NCI-H1694 treated with DMSO at 0.1 percent for 48 hours (cell line): ENCODE data around the gene ENPEP.
"Not testable (repeated sequence)": the region's sequence is repeated elsewhere in the genome, so short reads cannot be mapped to it uniquely, and the experiment has no call there.

Source experiments
- DNase-seq: peaks from one replicate; lab custom pipeline; 2025; lab: John Stamatoyannopoulos, UW

ENPEP gene, protein sequence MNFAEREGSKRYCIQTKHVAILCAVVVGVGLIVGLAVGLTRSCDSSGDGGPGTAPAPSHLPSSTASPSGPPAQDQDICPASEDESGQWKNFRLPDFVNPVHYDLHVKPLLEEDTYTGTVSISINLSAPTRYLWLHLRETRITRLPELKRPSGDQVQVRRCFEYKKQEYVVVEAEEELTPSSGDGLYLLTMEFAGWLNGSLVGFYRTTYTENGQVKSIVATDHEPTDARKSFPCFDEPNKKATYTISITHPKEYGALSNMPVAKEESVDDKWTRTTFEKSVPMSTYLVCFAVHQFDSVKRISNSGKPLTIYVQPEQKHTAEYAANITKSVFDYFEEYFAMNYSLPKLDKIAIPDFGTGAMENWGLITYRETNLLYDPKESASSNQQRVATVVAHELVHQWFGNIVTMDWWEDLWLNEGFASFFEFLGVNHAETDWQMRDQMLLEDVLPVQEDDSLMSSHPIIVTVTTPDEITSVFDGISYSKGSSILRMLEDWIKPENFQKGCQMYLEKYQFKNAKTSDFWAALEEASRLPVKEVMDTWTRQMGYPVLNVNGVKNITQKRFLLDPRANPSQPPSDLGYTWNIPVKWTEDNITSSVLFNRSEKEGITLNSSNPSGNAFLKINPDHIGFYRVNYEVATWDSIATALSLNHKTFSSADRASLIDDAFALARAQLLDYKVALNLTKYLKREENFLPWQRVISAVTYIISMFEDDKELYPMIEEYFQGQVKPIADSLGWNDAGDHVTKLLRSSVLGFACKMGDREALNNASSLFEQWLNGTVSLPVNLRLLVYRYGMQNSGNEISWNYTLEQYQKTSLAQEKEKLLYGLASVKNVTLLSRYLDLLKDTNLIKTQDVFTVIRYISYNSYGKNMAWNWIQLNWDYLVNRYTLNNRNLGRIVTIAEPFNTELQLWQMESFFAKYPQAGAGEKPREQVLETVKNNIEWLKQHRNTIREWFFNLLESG

DNA sequence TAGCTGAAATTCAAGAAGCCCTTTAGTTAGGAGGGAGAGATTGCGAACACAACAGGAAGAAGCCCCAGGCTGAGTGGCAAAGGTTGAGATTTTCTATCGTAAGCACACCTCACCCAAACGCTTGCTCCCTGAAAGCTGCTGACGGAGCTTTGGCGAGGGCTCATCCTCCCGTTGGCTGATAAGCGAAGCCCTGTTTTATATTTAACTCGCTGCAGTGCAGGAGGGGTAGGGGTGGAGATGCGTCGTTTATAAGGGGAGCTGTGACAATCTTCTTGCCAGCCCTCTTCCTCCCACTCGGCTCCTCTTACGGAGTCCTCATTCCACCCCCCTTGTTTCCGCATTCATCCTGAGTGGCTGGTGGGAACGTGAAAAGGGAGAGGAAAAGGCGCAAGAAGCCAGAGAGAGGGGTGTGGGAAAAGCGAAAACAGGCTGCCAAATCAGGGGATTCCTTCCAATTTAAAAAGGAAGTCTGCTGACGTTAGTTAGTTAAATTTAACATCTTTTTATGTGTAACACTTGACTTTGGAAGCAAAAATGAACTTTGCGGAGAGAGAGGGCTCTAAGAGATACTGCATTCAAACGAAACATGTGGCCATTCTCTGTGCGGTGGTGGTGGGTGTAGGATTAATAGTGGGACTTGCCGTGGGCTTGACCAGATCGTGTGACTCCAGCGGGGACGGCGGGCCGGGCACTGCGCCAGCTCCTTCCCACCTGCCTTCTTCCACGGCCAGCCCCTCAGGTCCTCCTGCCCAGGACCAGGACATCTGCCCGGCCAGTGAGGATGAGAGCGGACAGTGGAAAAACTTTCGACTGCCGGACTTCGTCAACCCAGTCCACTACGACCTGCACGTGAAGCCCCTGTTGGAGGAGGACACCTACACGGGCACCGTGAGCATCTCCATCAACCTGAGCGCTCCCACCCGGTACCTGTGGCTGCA lies at the start of gene ENPEP:
Gene ENPEP (plus strand): TSS at position 275 of the 938 bp plus-strand sequence. CDS start 260 bp downstream, at position 535.
- no peak for DNase-seq

GRCh38 chr4:110431805-110432204 lies 44.1 kb upstream of the ENPEP start:
- not testable (repeated sequence) for DNase-seq

GRCh38 chr4:110437292-110437691 lies 38.7 kb upstream of the ENPEP start:
- not testable (repeated sequence) for DNase-seq

DNA sequence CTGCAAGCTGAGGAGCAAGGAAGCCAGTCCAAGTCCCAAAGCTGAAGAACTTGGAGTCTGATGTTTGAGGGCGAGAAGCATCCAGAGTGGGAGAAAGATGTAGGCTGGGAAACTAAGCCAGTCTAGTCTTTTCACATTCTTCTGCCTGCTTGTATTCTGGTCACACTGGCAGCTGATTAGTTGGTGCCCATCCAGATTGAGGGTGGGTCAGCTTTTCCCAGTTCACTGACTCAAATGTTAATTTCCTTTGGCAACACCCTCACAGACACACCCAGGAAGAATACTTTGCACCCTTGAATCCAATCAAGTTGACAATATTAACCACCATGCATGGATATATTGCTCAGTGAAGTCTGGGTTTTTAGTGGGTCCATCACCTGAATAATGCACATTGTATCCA lies 36.7 kb upstream of the ENPEP start:
- DNase-seq = not testable (repeated sequence)

DNA sequence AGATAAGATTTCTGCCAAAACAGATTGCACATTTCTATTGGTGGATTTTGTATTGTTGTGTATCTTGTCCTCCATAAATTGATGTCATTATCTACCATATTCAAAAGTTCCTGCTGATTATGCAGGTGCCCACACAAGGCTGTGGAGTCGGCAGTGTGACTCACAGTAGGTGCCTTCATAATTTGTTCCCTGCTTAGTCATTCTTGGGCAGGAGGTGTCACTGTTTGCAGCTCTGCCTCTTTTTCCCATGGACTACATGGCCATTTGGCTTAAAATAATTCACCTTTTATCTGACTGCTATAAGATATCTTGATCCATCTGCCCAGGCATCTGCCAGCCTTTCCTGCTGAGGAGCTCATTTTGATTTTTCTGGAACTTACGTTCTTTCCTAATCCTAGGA lies 33.6 kb upstream of the ENPEP start:
- DNase-seq = no peak

- no peak for DNase-seq
Observed at GRCh38 chr4:110442788-110443187, 33.2 kb upstream of the ENPEP start.

DNA sequence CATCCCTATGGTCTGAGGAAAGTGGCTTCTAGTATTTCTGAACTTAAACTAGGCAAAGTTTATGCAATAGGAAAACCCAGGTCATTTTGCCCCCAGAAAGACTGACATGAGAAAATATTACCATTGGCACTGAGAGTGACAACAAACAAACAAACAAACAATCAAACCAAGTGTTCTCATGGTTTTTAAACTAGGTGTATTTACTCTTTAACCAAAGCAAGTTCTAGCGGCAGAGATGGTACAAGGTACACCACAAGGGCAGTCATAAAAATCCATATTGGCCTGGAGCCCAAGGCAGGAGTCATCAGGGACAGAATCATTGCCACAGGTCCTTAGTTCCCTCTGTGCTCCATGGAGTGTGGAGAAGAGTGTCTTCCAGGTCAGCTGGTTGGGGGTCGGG lies 26.0 kb upstream of the ENPEP start:
- no peak for DNase-seq

DNA sequence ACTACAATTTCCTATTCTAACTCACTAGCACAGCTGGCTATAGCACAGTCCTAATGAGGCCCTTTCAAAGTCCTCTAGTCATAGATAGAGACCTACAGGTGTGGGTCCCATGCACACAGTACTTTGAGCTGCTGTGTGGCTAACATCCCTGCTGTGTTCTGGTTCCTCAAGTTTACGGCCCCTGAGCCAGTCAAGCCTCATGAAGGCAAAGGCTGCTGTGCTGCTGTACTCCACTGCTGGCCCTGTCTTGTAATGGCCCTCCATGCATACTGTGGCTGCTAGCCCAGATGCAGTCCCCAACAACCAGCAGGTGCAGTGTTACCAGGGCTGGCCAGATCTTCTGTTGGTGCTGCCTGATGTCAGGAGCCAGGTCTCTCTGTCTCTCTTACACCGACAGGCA lies 23.4 kb upstream of the ENPEP start:
- DNase-seq = no peak

GRCh38 chr4:110454441-110454840 lies 21.5 kb upstream of the ENPEP start:
- DNase-seq = no peak

GRCh38 chr4:110458494-110459266 lies 17.3 kb upstream of the ENPEP start:
- no peak for DNase-seq

DNA sequence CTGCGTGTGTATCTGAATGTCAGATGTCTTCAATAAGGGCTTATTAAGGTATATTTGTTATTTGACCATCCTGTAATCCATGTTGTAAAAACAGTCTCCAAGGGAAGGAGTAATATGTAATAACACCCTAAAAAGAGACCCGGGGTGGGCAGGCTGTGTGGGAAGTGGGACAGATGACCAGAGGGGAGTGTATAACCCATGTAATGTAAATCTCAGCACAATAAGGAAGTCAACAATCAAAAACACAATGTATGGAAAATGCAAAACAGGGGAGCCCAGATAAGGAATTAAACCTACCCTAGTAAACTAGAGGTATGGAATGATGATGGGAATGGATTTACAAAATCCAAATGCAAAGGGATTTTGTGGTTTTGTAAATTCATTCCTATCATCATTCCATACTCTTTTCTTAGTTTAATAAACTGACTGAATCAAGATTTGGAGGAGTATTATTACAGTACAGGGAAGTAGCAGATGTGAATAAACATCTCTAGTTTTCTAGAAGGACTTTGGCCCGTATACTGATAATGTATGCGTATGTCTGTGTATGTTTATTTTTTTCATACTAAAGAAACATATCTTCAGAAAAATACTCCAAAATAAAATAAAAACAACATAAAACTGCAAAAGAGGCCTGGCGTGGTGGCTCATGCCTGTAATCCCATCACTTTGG lies 15.7 kb upstream of the ENPEP start:
- DNase-seq = no peak

GRCh38 chr4:110467400-110467799 lies 8.6 kb upstream of the ENPEP start:
- no peak for DNase-seq

DNA sequence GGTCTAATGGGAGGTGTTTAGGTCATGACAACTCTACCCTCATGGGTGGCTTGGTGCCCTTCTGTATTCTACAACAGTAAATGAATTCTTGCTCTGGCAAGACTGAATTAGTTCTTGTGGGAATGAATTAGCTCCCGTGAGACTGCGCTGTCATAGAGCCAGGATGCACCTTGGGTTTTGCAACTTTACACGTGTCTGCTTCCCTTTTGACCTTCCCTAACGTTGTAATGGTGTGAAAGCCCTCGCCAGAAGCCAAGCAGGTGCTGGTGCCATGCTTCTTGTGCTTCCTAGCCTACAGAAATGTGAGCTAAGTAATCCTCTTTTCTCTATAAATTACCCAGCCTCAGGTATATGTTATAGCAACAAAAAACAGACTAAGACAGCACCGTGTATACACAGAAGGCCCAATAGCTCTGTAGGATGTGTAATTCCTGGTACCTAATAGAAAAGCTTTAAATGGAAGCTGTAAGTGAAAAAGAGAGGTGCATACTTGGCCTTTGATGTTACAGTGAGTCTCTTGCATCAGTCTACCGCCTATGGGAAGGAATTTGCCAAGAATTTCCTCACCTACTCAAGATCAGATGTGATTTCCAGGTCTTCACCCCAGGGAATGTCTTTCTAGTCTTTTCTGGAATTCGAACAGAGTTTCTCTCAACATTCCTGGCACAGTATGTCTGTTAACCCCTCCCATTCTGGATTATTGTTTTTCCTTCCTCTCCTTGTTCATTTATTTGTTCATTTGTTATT lies 3.2 kb upstream of the ENPEP start:
- no peak for DNase-seq

DNA sequence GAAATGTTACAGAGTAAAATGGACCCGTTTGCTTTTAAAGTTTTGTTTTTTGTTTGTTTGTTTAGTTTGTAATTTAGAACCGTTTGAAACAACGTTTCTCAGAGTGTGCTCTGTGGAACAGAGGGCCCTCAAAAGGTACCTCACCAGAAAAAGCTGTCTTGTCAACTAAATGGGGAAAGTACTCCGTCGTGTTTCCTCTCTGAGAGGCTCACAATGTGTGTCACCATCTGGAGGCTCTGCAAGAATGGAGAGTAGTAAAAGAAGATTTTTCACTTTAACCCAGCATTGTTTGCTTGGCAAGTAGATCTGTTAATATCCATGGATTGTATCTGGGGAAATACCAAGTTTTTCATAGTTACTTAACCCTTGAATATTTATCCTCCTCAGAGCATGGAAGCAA lies 1.5 kb upstream of the ENPEP start:
- no peak for DNase-seq

- DNase-seq = not testable (repeated sequence)
Observed at GRCh38 chr4:110475080-110475479, 875 bp upstream of the ENPEP start.

DNA sequence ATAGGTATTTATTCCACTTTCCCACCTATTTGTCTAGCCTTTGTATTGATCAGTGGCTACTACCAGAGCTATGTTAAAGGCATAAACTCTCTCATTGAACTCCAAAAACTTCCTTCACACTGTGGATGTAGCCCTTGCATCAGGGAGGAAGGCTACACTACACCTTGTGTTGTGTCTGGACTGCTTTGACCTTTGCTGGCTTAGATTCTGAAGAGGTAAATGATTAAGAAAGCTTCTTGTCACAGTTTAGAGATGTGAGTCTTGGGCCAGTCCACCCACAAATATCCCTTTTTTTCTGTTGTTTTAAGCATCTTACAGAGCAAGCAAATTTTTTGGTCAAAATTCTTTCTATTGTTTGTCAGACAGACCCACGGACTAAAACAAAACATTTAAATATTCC lies 1.9 kb downstream of the ENPEP start:
- DNase-seq = no peak

DNA sequence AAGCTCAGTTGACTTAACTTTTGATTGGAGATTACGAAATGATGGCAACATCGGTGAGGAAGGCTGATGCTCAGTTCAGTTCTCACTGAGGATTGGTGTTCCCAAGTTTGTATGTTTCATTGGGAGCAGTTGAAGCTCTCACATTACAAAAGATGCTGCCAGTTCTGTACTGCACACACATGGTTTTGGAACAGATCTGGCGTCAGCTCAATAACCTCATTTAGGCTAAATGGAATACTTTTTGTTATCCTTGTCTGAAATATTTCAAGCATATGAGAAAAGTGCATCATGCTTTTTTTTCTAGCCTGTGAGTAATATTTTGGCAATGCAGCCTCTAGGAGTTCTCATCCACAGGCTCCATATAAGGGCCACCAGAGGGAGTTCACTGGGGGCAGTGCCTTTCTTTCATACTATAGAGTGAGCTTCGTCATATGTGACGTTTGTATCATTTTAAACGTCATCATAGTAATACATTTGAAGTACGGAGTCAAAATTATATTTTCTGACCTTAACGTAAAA lies 4.1 kb downstream of the ENPEP start:
- no peak for DNase-seq

- DNase-seq = no peak
Observed at GRCh38 chr4:110480746-110481271, 4.9 kb downstream of the ENPEP start.

DNA sequence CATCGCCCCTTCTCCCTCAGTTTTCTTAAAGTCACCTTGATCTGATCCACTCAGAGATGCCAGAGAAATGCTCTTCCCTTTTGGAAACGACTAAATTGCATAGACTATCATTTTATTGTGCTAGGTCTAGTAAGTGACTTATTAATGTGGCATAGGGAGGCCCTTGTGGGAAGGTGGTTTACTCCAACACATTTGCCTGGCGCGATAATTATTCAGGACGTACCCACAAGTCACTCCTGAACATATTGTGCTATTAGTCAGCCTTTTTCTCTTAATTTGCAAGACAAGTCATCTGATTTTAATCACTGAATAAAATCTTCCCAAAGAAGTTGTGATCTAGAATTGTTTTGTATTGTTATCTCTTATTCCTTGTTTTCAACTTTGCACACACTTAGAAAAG lies 7.6 kb downstream of the ENPEP start:
- no peak for DNase-seq
